HTR-8/SVneo (cell line): ENCODE results near the gene TAF4.
"Not testable (repeated sequence)": the region's sequence is repeated elsewhere in the genome, so short reads cannot be mapped to it uniquely, and the experiment has no call there.

Experiments used
- DNase-seq: peaks from one replicate; pipeline ENCODE4 v3.0.0; 2011; ENCODE audit warnings: low spot score, mixed read lengths; ENCODE audit not compliant: insufficient read length
- FAIRE-seq: peaks from 2 replicates; lab custom pipeline; 2011; peaks lifted over from hg19 to GRCh38; lab: Jason Lieb, UNC

The TAF4 gene

DNA sequence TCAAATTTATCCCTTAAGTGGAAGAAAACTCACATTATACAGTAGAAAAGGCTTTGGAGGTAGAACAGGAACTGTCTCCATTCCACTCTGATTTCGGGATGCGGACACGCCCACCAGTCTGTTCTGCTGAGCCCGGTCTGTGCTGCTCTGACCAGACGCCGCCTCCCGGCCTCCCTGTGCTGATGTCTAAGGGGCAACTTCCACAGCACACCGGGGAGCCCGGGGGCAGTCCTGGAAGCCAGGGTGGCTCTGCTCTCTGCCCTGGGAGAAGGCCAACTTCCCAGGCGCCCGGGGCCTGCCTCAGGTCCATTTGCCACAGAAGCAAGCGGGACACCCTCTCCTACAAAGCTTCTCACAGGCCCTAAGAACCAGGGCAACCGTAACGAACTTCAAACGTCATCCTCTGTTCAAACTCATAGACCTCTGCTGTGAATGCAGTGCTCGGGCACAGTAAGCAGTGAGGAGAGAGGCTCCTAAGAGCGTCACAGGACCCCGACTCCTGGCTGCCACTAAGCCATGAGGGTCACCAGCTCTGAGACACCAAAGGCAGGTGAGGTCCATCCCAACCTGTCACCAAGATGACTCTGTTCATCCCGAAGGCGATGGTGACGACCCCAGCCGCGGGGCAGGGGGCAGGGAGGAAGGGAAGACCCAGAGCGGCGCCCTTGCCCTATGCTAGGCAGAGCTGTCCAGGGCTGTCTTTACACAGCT lies 5.6 kb downstream of the TAF4 start:
- DNase-seq (no peak), FAIRE-seq (no peak)

DNA sequence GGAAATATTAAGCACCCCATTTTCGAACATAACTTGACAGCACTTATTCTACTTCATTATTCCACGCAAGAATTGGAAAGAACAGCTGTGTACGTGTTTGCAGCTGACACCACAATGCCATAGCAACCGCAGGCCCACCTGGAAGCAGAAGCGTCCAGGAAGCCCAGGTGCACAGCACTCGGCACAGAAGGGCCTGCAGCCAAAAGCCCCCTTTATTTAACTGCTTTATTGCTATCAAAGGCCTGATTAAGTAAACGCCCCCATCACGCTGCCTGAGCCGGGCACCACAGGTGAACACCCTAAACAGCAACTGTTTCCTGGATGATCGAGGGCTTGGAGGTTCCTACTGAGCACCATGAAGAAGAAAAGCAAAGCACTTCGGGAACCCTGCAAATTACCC lies 6.3 kb downstream of the TAF4 start:
- FAIRE-seq (no peak), DNase-seq (no peak)

DNA sequence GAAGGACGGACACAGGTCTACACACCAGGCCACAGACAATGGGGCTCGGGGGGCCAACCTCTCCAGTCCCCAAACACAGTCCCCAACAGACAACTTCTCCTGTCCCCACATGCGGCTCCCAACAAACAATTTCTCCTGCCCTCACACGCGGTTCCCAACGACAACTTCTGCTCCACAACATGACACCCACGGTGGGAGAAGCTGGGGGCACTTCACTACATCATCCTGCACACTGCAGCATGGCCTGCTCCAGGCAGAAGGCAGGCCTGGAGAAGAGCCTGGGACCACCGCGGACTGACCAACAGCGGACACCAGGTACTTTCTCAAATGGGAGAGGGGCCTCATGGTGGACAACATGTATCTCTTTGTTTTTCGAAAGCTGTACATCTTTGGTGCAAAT lies 6.7 kb downstream of the TAF4 start:
- FAIRE-seq, result no peak
- DNase-seq, result no peak

DNA sequence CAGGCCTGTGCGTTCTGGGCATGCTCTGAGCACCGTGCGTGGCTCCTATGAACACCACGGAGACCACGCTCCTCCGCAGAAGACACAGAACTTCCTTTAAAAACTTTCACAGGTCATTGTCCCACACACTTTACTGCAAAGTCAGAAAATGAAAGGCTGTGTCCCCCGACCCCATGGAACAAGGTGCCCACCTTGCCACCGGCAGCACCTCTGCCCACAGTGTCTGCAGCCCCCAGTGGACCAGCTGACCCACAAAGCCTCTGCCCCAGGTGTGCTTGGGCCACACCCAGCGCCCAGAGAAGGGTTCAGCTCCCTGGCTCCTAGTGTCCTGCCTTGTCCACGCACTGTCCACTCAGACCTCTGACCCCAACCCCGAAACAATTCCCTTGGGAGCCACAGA lies 8.7 kb downstream of the TAF4 start:
- FAIRE-seq (no peak), DNase-seq (no peak)

DNA sequence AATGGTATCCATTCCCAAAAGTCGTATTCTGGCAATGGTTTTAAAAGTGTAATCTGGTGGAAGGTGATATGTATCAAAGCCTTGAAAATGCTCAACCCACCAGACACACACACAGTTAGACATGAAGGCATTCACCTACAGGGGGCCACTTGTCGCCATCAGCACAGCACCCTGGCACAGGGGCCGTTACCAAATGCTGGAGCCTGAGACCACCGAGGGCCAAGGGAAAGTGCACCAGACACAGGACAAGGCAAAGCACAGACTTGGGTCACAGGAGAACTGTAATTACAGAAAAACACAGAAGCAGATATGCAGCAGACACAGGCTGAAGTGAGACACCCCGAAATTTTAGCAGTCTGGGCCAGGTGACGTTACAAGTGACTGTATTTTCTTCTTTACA lies 9.3 kb downstream of the TAF4 start:
- DNase-seq (no peak), FAIRE-seq (peak; percentile 40)

DNA sequence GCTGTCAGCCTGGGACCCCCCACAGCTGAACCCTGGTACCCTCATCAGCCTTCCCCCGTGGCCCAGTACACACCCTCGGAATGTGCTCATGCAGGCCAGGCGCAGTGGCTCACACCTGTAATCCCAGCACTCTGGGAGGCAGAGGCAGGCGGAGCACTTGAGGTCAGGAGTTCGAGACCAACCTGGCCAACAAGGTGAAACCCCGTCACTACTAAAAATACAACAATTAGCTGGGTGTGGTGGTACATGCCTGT lies 9.9 kb downstream of the TAF4 start:
- FAIRE-seq, result peak; percentile 68
- DNase-seq, result not testable (repeated sequence)

DNA sequence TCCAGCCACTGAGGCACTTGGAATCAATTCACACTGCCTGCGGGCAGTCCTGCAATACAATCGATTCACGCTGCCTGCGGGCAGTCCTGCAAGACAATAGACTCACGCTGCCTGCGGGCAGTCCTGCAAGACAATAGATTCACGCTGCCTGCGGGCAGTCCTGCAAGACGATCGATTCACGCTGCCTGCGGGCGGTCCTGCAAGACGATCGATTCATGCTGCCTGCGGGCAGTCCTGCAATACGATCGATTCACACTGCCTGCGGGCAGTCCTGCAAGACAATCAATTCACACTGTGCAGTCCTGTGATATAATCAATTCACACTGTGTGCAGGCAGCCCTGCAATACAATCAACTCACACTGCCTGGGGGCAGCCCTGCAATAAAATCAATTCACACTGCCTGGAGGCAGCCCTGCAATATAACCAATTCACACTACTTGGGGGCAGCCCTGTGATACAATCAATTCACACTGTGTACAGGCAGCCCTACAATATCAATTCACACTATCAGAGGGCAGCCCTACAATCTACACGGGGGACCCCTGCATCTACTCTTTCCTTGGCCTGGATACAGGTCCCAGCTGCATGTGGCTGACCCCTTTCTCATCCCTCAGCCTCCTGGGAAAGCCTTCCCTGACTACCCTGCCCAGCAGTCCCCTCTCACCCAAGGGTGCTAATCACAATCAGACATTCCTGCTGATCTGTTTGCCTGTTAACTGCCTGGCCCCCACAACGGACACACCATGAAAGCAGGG lies 10.4 kb downstream of the TAF4 start:
- FAIRE-seq, result peak; percentile 92

DNA sequence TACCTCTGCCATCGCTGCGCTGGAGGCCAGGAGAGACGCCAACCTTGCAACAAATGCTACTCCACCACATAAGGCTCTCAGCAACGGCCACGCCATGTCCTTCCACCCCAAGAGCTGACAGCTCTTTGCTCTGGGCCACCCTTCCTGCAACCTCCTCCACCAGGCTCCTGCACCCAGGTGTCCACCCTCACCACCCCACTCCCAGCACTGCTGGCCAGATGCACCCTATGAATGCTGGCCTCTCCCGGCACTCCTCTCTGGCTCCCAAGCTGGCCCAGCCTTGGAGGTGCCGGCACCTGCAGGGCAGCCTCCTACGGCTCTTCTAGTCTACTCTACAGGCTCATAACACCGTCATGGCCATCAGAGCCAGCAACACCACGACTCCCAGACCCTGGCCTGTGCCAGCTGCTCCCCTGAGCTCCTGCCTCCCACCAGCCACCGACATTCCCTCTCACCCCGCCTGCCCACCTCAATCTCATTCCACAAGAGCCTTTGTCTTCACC lies 11.2 kb downstream of the TAF4 start:
- DNase-seq (no peak), FAIRE-seq (no peak)

More for the DNA sequence above, 10.4 kb downstream of the TAF4 start:
- DNase-seq, result no peak

DNA sequence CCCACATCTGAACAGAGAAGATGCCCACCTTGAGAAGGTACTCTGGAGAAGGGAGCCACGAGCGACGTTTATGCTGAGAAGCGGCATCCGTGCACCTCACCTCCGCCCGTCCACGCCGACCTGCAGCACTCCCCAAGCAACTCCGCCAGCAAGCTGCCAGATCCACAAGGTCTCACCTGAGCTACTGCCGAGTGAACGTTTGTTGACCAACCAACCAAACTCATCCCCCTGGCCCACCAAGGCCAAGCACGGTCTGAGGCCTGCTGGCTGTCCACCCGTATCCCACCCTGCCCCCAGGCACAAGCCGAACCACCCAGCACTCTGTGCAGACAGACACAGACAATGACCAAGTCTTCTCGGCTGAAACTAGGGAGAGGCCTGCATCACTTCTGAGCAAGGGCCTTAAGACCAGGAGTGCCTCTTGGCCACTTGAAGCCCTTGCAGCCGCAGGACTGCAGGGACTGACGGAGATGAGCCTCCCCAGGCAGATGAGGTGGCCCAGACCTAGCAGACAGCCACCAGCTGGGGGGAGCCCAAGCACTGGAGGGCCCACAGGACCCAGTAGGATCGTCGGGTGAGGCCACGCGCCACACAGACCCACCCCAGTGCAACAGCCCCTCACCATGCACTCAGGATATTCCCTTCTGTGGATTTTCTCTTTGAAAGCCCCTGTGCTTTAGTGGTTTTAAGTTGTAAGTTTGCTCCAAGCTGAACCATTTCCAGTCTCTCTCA lies 12.1 kb downstream of the TAF4 start:
- FAIRE-seq (peak; percentile 82), DNase-seq (no peak)

DNA sequence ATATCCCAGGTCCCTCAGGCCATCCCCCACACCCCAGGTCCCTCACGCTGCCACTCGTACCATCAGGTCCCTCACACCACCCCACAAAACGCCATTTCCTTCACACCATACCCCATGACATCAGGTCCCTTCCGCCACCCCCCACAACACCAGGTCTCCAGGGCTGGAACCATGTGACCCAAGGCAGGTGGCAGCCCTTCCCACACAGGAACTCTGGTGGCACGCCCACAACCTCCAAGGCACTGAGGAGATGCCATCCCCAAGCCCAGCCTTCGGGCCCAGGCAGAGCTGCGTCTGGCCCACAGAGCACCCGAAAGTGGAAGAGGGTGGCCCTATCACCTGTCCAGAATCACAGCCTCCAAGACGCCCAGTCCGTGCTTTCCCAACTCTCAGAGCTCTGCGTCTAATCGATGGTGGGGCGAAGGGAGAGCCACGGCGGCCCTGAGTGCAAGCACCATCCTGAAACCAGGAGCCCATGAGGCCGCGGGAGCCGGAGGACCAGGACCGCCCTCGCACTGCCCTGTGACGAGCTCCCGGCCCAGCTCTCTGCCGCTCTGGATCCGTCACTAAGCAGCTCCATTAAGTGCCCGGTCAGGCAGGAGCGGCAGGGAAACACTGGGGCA lies 12.7 kb downstream of the TAF4 start:
- DNase-seq (no peak), FAIRE-seq (peak; percentile 59)

DNA sequence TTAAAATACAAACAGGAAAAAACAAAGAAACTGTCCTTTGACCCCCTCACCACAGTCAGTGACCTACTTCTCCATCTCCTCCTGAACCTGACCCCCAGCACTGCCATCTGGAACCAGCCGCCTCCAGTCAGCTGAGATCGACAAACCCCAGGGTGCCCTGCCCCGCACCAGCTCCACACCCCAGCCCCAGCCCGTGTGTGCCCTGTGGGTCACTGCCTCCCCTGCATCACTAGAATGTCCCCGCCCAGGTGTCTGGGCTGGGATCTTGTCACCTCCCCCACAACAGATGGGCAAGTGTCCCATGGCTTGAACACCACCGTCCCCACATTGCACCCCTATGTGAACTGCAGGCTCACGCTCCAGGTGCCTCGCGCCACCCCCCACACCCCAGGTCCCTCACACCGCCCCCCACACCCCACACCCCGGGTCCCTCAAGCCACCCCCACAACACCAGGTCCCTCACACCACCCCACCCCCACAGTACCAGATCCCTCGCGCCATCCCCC lies 13.3 kb downstream of the TAF4 start:
- peak; percentile 49 for FAIRE-seq
- DNase-seq, result no peak

DNA sequence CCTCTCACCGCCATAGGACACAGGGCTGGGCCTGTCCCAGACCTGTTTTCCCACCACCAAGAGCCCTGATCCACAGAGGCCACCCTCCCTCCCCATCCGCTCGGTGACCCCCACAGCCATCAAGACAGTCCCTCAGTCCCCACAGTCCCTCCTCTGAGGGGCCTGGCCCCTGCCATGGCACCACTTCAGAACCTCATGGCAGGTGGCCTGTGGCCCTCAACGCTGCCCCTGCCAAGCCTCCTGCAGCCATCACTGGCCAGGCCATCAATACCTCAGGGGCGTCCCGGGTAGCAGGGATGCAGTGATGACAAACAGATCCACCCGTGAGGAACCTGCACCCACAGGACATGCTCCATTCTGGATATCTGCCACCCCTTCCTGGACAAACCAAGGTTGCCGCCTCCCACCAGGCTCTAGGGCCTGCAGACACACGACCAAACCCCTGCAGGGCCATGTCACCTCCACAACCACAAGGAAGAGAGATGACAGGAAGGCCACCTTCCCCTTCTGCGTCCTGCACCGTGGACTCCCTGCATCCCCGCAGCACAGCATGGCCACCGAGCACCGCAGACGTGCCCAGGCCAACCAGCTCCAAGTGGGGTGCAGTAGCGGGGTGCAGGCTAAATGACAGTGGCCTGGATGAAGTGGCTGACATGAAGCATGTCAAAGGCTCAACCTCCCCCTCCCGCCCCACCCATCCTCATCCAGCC lies 14.0 kb downstream of the TAF4 start:
- FAIRE-seq (peak; percentile 79), DNase-seq (no peak)

DNA sequence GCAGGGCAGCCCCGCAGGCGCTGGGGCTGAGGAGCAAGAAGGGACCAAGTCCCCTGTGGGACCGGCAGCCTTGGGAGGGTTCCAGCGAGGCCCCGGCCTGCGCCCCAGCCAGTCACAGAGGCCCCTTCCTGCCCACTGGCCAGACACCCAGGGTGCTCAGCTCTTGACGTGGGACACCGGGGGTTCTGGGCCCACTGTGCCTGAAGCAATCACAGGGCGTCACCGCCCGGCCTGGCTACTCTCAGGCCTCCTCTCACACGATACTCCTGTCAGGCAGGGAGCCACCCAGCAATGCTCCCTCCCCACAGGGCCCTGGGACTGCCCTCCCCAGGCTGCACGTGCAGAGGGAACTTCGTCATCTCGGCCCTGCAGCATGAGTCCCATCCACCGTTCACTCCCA lies 14.5 kb downstream of the TAF4 start:
- no peak for DNase-seq
- peak; percentile 51 for FAIRE-seq

DNA sequence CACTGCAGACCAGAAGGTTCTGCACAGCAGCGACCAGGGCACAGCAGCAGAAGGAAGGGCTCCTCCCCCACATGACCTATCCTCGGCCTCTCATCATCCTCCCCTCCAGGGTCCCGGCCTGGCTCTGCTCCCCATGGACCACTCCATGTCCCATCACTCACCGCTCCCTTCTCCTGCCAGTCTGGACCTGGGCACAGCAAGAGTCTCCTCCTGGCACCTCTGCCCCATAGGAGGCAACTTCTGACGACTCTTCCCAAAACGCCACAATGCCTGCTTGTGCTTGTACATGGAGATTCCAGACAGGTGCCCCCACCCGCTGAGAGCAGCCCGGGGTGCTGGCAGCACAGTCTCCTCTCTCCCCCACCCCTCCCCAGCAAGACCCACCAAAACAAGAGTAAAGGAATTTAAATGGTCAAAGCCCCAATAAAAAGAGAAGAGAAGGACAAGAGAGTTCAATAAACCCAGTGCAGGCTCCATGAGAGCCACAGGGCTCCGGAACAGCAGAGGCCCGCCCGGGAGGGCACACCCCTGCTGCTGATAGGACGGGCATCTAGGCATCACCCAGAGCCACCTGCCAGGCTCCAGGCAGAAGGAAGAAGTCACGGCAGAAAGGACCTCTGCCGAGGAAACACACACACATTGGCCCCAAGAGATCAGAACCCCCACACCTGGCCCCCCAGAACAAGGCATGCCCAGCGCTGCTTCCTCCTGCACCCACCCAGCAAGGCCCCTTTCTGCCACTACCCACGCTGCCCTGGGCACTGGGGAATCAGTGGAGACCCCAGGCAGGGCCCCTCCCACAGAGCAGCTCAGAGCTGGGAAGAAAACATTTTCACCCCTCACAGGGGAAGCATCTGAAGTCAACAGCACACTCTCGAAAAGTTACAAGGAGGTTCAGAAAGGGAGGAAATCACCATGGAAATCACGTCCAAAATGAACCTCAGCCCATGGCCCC lies 15.2 kb downstream of the TAF4 start:
- DNase-seq (no peak), FAIRE-seq (no peak)

DNA sequence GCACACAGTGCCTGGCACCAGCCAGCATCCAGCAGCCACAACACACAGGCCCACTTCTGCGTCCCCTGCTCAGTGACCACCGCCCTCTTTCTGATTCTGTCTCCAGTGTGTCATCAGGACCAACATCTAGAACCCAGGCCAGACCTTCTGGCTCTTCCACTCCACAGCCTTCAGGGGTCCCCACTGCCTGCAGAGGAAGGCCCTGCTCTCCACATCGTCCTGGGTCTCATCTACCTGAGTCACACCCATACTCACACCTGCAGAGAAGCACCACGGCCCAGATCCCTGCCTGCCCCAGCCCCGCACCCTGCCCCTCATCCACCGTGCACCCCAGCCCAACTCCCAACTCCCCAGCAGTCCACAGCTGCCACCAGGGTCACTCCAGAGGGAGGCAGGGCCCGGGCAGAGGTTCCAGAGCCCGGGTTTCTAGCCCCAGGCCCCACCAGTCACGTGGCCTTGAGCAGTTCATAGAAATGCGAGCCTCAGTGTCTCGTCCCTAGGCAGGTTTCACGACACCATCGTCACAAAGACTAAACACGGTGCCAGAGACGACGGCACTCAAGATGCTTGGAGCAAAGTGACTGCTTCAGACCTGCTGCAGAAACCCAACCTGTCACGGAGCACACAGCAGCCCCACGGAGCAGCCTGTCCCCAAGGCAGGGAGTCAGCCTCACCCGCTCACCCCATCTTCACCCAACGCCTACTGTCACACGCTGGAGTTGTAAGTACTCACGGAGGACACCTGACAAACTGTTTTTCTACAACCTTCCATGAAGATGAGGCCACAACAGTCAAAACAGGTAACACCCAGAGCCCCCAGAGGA lies 16.1 kb downstream of the TAF4 start:
- FAIRE-seq, result no peak
- no peak for DNase-seq

DNA sequence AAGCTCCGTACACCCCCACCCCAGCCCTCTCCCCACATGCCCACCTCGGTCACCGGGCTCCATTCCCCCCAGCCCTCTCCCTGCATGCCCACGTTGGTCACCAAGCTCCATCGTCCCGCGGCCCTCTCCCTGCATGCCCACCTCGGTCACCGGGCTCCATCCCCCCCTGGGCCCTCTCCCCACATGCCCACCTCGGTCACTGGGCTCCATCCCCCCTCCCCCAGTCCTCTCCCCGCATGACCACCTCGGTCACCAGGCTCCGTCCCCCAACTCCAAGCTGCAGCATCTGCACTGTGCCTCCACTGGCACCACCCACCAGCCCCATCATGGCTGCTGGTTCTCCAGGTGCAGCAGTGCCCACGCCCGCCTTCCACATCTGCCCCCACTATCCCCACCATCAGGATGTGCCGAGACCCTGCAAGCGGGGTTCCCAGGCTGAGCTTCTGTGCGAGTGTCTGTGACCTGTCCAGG lies 16.8 kb downstream of the TAF4 start:
- DNase-seq (no peak), FAIRE-seq (peak; percentile 51)

DNA sequence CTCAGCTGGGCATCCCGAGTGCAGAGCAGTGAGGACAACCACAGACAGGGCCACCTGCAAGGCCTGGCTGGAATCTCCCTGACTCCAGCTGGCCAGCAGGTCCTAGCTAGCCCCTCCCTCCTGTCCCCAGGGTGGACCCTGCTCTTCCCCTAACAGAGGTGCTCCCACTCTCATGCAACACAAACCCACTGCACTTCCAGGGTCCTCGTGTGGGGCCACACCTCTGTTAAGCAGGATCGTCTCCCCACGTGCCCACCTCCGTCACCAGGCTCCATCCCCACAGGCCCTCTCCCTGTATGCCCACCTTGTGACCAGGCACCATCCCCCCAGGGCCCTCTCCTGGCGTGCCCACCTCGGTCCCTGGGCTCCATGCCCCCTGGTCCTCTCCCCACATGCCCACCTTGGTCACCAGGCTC lies 17.3 kb downstream of the TAF4 start:
- DNase-seq (no peak), FAIRE-seq (no peak)
